ENCODE data around the gene C1orf21. TPM values are rescaled to one million over a fixed set of nuclear protein-coding genes. Genes with fewer than 3 reads are reported as not detected.
"Not testable (repeated sequence)": the region's sequence is repeated elsewhere in the genome, so short reads cannot be mapped to it uniquely, and the experiment has no call there.

The C1orf21 gene
- total RNA-seq, 2 donors from 2014 or later = 68.1 to 81.1 TPM

GRCh38 chr1:184608990-184609389, 222.2 kb downstream of the C1orf21 start:
- no peak overlapping the region for H3K4me3 ChIP-seq
- no peaks in the 10 kb centered on the region for H3K27me3 ChIP-seq
- intact Hi-C loops (cut with DNase I) = no loop called here
- no peaks in the 10 kb centered on the region for H3K9me3 ChIP-seq
- no peaks in the 10 kb centered on the region for H3K36me3 ChIP-seq
- TF ChIP-seq, protein P1, sequence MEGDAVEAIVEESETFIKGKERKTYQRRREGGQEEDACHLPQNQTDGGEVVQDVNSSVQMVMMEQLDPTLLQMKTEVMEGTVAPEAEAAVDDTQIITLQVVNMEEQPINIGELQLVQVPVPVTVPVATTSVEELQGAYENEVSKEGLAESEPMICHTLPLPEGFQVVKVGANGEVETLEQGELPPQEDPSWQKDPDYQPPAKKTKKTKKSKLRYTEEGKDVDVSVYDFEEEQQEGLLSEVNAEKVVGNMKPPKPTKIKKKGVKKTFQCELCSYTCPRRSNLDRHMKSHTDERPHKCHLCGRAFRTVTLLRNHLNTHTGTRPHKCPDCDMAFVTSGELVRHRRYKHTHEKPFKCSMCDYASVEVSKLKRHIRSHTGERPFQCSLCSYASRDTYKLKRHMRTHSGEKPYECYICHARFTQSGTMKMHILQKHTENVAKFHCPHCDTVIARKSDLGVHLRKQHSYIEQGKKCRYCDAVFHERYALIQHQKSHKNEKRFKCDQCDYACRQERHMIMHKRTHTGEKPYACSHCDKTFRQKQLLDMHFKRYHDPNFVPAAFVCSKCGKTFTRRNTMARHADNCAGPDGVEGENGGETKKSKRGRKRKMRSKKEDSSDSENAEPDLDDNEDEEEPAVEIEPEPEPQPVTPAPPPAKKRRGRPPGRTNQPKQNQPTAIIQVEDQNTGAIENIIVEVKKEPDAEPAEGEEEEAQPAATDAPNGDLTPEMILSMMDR (IDR thresholded peaks at IDR 0.05) = no peak
- H3K9ac ChIP-seq (ENCODE audit: low read depth in 2 of 2, low read length in 2 of 2) = no peak overlapping the region
- no peak overlapping the region for H3K27ac ChIP-seq
- H3K4me1 ChIP-seq = no peaks in the 10 kb centered on the region
- DNase-seq = no peak

GRCh38 chr1:184610876-184611595, 224.2 kb downstream of the C1orf21 start:
- Histone ChIP-seq H3K4me1 (no peaks in the 10 kb centered on the region), H3K9ac (ENCODE audit: low read depth in 2 of 2, low read length in 2 of 2) (no peak overlapping the region), H3K27me3 (no peaks in the 10 kb centered on the region), H3K36me3 (no peaks in the 10 kb centered on the region), H3K9me3 (no peaks in the 10 kb centered on the region), H3K4me3 (no peak overlapping the region), H3K27ac (no peak overlapping the region)
- intact Hi-C loops (cut with DNase I) = no loop called here
- TF ChIP-seq, protein P1 (IDR thresholded peaks at IDR 0.05) = no peak
- no peak for DNase-seq

- DNase-seq; intact Hi-C loops (cut with DNase I); H3K4me1 ChIP-seq; H3K9ac ChIP-seq (ENCODE audit: low read depth in 2 of 2, low read length in 2 of 2); H3K27ac ChIP-seq; H3K36me3 ChIP-seq; H3K27me3 ChIP-seq; H3K4me3 ChIP-seq; H3K9me3 ChIP-seq: not testable (repeated sequence)
Observed at GRCh38 chr1:184612229-184612628, 225.4 kb downstream of the C1orf21 start.

DNA sequence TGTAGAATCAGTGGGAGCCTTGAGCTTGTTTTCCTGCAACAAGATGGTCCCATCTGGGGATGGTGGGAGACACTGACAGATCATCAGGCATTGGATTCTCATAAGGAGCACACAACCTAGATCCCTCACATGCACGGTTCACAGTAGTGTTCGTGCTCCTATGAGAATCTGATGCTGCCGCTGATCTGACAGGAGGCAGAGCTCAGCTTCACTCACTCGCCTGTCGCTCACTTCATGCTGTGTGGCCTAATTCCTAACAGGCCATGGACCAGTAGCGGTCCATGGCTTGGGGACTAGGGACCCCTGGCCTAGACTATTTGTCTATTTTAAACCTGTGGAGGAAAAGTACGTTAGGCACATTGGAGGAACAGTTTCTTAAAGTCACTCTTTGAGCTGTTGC, 227.8 kb downstream of the C1orf21 start:
- Histone ChIP-seq H3K36me3 (no peaks in the 10 kb centered on the region), H3K4me3 (no peak overlapping the region), H3K9ac (ENCODE audit: low read depth in 2 of 2, low read length in 2 of 2) (no peak overlapping the region), H3K27ac (no peak overlapping the region), H3K9me3 (no peaks in the 10 kb centered on the region), H3K4me1 (no peaks in the 10 kb centered on the region), H3K27me3 (no peaks in the 10 kb centered on the region)
- TF ChIP-seq, protein P1 (IDR thresholded peaks at IDR 0.05) = no peak
- DNase-seq = no peak
- intact Hi-C loops (cut with DNase I) = no loop called here

GRCh38 chr1:184615301-184615700, 228.5 kb downstream of the C1orf21 start:
- H3K9me3 ChIP-seq = no peaks in the 10 kb centered on the region
- H3K27me3 ChIP-seq = no peaks in the 10 kb centered on the region
- no peaks in the 10 kb centered on the region for H3K36me3 ChIP-seq
- no peaks in the 10 kb centered on the region for H3K4me1 ChIP-seq
- intact Hi-C loops (cut with DNase I) = no loop called here
- H3K27ac ChIP-seq = no peak overlapping the region
- TF ChIP-seq, protein P1 (IDR thresholded peaks at IDR 0.05) = no peak
- H3K9ac ChIP-seq (ENCODE audit: low read depth in 2 of 2, low read length in 2 of 2) = no peak overlapping the region
- H3K4me3 ChIP-seq = no peak overlapping the region
- no peak for DNase-seq

GRCh38 chr1:184616504-184616903, 229.7 kb downstream of the C1orf21 start:
- H3K4me1 ChIP-seq = no peaks in the 10 kb centered on the region
- intact Hi-C loops (cut with DNase I) = no loop called here
- TF ChIP-seq, protein P1 (IDR thresholded peaks at IDR 0.05) = no peak

More at GRCh38 chr1:184616504-184616903, 229.7 kb downstream of the C1orf21 start:
- Histone ChIP-seq H3K27ac (no peak overlapping the region), H3K9me3 (no peaks in the 10 kb centered on the region), H3K9ac (ENCODE audit: low read depth in 2 of 2, low read length in 2 of 2) (no peak overlapping the region), H3K27me3 (no peaks in the 10 kb centered on the region), H3K4me3 (no peak overlapping the region), H3K36me3 (no peaks in the 10 kb centered on the region)
- DNase-seq = no peak
